ENCODE results near the gene XPNPEP2.

DNA sequence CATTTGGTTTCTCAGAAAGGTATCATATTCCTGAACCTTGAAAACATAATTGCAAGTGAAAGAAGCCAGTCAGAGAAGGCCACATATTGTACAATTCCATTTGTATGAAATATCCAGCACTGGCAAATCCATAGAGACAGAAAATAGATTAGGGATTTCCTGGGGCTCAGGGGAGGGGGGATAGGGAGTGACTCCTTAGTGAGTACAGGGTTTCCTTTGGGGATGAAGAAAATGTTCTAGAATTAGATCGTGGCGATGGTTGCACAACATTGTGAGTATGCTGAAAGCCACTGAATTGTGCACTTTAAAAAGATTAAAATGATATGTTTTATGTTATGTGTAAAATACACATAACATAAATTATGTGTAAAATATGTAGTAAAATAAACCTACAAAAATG is 10.3 kb downstream of the XPNPEP2 start:
- no peak for TF ChIP-seq POLR2A (IDR thresholded peaks at IDR 0.05)
- TF ChIP-seq, protein P1, sequence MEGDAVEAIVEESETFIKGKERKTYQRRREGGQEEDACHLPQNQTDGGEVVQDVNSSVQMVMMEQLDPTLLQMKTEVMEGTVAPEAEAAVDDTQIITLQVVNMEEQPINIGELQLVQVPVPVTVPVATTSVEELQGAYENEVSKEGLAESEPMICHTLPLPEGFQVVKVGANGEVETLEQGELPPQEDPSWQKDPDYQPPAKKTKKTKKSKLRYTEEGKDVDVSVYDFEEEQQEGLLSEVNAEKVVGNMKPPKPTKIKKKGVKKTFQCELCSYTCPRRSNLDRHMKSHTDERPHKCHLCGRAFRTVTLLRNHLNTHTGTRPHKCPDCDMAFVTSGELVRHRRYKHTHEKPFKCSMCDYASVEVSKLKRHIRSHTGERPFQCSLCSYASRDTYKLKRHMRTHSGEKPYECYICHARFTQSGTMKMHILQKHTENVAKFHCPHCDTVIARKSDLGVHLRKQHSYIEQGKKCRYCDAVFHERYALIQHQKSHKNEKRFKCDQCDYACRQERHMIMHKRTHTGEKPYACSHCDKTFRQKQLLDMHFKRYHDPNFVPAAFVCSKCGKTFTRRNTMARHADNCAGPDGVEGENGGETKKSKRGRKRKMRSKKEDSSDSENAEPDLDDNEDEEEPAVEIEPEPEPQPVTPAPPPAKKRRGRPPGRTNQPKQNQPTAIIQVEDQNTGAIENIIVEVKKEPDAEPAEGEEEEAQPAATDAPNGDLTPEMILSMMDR (IDR thresholded peaks at IDR 0.05): no peak
